NB4 (cell line): ENCODE data around the gene FBL.

ENCODE experiments used
- DNase-seq: peaks from one replicate; pipeline ENCODE4 v3.0.0; 2010; ENCODE audit warnings: low read depth
- H3K4me3 ChIP-seq: one replicate; pipeline ENCODE4 v1.5.1; 2011; ENCODE audit warnings: mild to moderate bottlenecking, low read depth, low read length, moderate library complexity
- MYC ChIP-seq: IDR thresholded peaks from 2 replicates; pipeline ENCODE4 v1.6.1; 2011; ENCODE audit warnings: low read depth, low read length
- POLR2A ChIP-seq: IDR thresholded peaks from 2 replicates; pipeline ENCODE4 v1.6.1; 2011; ENCODE audit warnings: mild to moderate bottlenecking; ENCODE audit not compliant: insufficient read length; ENCODE audit errors: extremely low read depth
- TF ChIP-seq, protein P1 (sequence below): IDR thresholded peaks from 2 replicates; pipeline ENCODE4 v1.6.1; 2011; ENCODE audit warnings: low read depth, low read length
- TF ChIP-seq, protein P2 (sequence below): IDR thresholded peaks from one replicate; pipeline ENCODE4 v1.5.1; 2012; ENCODE audit warnings: low read depth, low read length

Gene FBL

DNA sequence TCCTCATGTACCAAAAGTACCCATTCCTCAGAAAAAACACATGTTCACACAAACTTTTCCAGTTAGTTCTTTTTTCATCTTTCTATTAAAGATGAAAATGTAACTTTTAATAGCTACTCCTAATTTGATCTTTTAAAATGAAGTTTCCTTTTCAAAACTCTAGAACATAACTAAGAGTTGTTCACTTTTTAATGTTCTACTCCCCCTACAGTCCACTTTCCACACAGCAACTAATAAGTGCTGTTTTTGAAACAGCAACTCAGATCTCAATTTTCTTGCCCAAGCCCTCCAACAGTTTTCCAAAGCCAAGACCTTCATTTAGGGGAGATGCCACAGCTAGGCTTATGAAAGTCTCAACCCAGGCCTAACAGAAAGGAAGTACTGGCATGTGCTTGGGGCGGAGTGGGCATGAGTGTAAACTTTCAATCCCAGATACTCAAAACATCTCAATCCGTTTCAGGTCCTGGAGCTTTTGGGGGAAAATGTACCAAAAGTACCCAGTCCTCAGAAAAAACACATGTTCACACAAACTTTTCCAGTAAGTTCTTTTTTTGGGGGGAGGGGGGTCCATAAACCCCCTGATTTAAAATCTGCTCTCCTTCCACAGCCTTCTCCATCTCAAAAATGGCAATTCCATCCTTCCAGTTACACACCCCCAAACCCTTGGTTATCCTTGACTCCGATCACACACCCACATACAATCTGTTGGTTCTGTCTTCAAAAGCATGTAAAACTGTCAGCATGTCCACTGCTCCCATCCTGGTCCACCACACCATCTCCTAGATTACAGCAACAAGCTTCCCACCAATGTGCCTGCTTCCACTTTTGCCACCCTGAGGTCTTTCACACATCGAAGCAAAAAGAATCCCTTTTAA, 2.0 kb downstream of the FBL start:
- DNase-seq = peak; percentile 55
- TF ChIP-seq MYC (no peak), POLR2A (no peak)
- TF ChIP-seq, protein P1, sequence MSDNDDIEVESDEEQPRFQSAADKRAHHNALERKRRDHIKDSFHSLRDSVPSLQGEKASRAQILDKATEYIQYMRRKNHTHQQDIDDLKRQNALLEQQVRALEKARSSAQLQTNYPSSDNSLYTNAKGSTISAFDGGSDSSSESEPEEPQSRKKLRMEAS = no peak
- TF ChIP-seq, protein P2, sequence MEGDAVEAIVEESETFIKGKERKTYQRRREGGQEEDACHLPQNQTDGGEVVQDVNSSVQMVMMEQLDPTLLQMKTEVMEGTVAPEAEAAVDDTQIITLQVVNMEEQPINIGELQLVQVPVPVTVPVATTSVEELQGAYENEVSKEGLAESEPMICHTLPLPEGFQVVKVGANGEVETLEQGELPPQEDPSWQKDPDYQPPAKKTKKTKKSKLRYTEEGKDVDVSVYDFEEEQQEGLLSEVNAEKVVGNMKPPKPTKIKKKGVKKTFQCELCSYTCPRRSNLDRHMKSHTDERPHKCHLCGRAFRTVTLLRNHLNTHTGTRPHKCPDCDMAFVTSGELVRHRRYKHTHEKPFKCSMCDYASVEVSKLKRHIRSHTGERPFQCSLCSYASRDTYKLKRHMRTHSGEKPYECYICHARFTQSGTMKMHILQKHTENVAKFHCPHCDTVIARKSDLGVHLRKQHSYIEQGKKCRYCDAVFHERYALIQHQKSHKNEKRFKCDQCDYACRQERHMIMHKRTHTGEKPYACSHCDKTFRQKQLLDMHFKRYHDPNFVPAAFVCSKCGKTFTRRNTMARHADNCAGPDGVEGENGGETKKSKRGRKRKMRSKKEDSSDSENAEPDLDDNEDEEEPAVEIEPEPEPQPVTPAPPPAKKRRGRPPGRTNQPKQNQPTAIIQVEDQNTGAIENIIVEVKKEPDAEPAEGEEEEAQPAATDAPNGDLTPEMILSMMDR = peak; percentile 32

DNA sequence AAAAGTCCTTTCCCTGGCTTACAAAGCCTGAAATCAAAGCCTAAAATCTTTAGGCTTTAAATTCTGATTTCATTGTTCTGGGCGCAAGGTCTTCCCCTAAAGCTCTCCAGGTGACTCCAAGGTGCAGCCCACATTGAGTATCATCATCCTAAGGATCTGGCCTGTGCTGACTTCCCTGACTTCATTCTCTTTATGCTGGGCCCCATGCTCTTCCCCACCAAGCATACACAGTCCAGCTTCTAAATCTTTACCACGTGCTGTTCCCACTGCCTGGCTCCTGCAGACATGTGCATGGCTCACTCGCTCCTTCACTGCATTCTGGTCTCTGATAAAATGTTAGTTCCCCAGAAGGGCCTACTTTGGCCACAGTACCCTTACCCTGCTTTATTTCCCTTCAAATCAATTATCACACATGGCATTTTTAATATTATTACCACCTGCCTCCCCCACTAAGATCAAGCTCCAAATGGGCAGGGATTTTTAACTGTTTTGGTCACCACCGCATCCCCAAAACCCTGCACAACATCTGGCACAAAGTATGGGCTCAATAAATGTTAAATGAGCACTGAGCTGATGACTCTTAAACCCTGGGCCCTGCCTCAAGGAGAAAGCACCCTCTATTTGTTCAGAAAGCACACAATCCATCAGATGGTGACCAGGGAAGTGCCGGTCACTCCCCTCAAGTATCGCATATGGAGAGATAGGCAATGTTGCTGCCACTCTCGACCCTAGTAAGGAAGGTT, 3.3 kb downstream of the FBL start:
- peak overlapping the region; percentile 25 for H3K4me3 ChIP-seq

More for the DNA sequence above, 2.0 kb downstream of the FBL start:
- peak overlapping the region; percentile 92 for H3K4me3 ChIP-seq

DNA sequence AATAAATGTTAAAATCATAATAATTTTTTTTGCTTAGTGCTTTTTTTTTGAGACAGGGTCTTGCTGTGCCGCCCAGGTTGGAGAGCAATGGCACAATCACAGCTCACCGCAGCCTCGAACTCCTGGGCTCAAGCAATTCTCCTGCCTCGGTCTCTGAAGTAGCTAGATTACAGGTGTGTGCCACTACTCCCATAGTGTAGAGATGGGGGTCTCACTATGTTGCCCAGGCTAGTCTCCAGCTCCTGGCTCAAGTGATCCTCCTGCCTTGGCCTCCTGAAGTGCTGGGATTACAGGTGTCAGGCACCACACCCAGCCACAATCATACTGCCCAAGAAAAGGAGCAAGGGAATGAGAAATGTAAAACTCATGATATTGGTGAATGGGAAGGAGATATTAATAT, 5.1 kb downstream of the FBL start:
- TF ChIP-seq, protein P2 = no peak
- no peak overlapping the region for H3K4me3 ChIP-seq
- no peak for DNase-seq

More for the DNA sequence above, 3.3 kb downstream of the FBL start:
- TF ChIP-seq, protein P1 = no peak
- no peak for TF ChIP-seq MYC
- TF ChIP-seq, protein P2 = no peak
- TF ChIP-seq POLR2A = no peak
- DNase-seq = no peak

DNA sequence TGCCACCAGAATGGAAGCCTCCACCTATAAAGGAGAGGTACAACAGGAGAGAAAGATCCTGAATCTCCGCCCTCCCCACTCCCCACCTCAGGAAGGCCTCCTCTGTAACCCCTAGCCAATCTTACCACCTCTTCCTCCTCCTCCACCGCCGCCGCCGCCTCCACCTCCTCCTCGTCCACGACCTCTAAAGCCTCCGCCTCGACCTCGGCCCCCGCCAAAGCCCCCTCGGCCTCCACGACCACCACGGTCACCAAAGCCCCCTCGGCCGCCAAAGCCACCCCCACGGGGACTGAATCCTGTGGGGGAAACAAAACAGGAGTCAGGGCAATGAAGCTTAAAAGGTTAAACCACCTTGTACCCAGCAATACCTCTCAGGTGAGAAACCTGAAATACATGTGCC, 5.7 kb downstream of the FBL start:
- H3K4me3 ChIP-seq = no peak overlapping the region
- no peak for DNase-seq
- TF ChIP-seq MYC = no peak
- TF ChIP-seq, protein P1 = no peak
- no peak for TF ChIP-seq POLR2A
- TF ChIP-seq, protein P2 = no peak

DNA sequence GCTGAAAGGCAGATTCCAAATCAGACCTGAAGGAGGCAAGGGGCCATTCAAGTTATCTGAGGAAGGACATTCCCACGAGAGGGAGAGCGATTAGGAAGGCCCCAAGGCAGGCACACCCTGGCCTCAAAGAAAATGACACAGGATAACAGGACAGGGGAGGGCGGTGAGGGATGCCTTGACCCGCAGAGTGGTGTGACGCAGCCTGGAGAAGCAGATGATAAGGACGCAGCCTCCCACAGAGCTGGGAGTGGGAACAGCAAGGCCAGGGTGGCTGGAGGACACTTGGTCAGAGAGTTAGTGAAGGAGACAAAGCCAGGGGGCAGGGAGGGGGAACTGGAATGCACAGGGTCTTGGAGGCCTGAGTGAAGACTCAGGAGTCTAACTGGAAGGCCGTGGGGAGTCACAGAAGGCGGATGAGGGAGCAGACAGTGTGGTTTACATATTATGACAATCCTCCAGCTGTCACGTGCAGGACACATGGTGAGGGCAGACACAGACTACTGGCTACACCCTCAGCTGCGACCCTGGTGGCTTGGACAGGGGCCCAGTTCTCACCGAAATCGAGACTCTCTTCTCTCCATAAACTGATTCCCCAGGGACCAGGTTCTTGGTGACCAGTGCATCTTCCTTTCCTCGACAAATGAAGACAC, 6.4 kb downstream of the FBL start:
- no peak overlapping the region for H3K4me3 ChIP-seq
- no peak for DNase-seq
- TF ChIP-seq, protein P1 = no peak
- TF ChIP-seq POLR2A = no peak
- TF ChIP-seq, protein P2 = no peak
- TF ChIP-seq MYC = no peak
